Iris pigment epithelial cell (primary cell): Measurements from ENCODE around the gene CDKN1C.
"Not testable (repeated sequence)": the region's sequence is repeated elsewhere in the genome, so short reads cannot be mapped to it uniquely, and the experiment has no call there.

Source experiments
- DNase-seq: peaks from one replicate; pipeline ENCODE4 v3.0.0-alpha.2; 2011; ENCODE audit warnings: low read depth

The CDKN1C gene

DNA sequence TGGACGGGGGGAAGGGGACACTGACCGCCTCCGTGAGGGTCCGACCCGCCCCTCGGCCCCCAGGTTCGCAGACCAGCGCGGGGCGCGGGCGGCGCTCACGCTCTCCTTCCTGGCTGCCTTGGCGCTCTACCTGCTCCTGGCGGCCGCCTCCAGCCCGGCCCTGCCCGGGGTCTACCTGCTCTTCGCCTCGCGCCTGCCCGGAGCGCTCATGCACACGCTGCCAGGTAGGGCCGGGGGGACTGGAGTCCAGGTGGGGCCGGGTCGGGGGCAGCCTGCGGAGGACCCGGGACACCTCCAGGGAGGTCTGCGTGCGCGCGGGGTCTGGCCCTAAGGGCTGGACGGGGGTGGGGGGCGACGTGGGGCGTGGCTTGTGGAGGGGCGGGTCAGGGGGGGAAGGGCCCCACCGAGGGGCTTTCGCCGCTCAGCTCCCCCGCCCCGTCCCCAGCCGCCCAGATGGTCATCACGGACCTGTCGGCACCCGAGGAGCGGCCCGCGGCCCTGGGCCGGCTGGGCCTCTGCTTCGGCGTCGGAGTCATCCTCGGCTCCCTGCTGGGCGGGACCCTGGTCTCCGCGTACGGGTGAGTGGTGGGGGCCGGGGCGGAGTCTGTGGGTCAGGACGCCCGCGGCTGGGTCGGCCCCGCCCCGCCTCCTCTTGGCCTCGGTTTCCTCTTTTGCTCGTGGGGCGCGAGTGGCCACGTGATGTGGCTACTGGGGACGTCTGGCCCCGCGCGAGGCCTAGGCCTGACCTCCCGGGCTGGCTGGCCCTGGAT, 23.7 kb upstream of the CDKN1C start:
- no peak for DNase-seq

DNA sequence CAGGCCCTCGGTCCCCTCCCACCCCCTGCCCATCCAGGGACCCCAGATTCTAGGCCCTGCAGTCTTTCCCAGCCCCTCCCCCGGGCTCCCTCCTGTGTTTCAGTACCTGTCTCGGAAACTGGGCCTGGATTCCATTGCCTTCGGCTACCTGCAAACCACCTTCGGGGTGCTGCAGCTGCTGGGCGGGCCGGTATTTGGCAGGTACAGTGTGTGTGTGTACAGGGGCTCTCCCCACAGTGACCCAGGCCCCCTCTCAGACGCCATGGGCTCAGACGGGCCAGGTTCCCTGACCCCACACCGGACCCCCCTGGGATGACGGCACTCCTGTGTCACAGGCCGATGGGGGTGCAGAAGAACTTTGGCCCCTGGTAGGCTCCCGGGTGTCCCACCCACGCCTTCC, 22.6 kb upstream of the CDKN1C start:
- no peak for DNase-seq

DNA sequence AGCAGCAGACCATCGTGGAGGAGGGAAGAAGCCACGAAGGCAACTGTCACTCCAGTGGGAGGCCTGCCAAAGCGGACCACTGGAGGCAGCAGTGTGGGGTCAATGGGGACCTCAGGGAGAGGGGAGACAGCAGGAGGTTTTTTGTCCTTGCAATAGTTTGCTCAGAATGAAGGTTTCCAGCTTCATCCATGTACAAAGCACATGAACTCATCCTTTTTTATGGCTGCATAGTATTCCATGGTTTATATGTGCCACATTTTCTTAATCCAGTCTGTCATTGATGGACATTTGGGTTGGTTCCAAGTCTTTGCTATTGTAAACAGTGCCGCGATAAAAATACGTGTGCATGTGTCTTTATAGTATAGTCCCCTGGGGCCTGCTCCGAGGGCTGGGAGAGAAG, 19.7 kb upstream of the CDKN1C start:
- not testable (repeated sequence) for DNase-seq

DNA sequence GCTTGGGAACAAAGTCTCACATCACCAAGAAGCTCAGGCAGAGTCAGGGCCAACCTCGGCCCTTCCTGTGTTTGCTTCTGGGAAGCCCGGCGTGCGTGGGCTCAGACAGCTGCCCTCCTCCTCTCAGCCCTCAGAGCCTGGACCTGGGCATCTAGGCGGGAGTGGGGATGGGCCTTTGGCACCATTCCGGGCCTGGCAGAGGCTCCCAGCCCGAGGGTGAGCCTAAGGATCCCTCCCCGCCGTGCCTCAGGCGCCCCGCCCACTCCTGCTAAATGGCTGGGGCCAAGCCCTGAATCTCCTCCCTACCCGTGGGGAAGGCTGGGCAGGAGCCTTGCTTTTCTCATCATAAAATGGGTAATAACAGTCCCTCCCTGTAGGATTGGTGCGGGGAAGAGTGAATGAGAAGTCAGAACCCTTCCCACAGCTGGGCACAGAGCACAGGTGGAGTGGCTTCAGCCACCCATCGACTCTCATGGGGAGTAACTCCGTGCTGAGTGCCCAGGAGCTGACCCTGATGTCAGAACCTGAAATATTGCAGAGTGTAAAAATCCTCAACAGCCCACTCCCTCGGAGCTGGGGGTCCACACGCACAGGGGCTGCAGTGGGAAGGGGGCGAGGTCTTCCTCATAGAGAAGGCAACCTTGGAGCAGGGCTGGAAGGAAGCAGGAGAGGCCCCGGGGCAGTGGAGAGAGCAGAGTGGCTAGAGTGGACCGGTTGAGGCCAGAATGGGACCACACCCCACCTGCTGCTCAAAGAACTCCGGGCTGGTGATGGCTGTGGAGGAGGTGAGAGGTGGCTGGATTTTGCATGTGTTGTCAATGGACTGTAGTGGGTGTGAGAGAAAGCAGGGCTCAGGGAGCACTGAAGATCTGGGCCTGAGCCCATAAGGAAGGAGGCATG, 18.8 kb upstream of the CDKN1C start:
- no peak for DNase-seq

DNA sequence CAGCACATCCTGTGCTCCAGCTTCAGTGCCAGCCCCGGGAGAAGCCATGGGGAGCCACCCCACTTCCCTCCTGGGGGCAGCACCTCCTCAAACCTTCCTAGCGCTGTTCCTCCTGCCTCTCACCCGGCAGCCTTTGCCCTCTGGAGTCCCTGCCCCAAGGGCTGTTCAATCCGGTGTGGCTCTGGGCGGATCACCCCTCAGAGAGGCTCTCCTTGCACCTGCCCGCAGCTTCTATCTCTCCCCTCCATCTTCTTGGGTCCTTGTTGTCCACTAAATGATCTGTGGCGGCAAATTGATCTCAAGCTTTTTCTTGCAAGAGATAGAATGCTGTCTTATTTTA, 18.1 kb upstream of the CDKN1C start:
- no peak for DNase-seq

DNA sequence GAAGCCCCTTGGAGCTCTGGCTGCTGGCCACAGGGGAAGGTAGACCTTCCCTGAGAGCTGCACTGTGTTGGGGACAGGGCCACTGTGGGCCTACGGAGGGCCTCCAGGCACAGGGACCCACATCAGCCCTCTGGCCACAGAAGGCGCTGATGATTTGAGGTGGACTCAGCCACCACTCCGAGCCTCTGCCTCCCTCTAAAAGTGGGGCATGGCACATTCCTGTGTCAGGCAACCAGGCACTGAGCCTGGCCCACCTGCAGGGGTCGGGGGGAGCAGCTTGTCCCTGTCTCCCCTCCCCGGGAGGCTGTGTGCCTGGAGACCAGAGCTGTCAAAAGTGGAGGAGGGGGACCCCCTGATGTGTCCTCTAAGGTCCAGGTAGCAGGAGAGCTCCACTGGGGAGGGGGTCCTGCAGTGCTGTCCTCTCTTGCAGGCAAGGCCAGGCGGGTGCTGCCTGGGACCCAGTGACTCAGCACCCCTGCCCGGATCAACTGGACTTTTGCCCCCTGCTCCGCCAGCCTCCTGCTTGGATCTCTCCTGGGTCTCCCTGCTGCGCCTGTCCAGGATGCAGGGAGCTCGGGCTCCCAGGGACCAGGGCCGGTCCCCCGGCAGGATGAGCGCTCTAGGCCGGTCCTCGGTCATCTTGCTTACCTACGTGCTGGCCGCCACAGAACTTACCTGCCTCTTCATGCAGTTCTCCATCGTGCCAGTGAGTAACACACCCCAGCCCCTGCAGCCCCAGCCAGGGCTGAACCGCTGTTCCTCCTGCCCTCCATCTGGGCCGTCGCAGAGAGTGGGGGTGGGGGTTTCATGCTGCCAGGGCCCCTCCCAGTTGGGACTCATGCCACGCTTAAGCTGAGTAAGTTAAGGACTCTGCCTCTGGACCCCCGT, 17.5 kb upstream of the CDKN1C start:
- no peak for DNase-seq

DNA sequence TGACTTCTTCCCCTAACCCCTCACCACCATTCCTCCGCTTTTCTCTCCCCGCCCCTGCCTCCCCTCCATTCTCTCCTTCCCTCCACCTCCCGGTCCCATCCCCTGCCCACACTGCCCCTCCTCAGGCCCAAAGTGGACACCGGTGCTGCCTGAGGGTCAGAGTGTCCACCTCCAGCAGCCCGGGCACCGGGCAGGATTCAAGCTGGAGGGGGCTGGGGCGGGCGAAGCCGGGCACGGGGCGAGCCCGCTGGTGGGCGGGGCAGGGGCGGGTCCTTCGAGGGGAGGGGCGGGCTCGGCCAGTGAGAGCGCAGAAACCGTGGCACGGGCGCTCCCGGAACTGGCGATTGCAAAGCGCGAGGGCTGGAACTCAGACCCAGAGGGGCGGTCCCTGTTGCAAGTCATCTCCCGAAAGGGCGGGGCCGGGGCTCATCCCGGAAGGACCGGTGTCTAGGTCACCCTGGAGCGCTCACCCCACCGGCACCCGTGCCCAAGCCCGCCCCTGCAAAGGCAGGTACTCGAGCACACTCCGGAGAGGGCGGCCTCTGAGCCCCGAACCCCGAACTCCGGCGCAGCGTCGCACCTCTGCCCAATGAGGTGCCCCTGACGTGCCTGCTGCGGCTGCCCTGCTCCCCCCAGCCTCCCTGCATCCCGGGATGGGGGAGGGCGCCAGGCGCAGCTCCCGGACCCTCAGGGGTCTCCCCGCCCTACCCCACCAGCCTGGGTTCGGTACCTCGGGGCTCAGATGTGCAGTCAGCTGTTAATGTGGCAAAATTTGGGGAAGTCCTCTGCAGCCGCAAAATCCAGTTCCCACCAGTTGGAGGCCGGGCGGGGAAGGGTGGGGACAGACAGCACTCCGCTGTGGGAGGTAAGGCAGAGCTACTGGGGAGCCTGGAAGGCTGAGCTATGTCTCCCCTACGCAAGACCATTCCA, 16.5 kb upstream of the CDKN1C start:
- peak; percentile 91 for DNase-seq

DNA sequence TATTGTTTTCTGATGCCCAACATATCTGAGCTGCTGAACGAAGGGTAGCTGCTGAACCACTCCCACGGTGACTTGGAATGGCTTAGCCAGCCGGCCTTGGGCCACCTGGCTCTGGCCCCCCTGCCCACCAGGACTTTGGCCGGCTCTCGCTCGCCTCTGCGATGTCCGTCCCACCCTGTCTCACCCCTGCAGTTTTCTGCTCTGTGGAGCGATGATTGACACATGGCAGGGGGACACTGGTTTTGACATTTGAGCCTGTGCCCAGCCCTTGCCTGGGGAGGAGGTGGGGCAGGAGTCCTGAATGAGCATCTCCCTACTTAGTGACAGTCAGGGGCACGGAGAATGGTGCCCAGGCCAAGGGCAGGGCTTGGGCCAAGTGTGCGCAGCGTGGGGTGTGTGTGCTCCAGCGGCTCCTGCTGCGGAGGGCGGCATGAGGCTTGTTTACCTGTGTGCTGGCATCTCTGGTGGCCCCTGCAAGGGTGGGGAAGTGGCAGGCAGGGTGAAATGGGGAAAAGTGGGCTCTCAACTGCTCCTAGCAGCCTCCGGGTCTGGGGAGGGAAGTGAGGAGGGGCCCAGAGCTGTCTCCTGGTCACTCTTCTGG, 15.7 kb upstream of the CDKN1C start:
- DNase-seq, result no peak

DNA sequence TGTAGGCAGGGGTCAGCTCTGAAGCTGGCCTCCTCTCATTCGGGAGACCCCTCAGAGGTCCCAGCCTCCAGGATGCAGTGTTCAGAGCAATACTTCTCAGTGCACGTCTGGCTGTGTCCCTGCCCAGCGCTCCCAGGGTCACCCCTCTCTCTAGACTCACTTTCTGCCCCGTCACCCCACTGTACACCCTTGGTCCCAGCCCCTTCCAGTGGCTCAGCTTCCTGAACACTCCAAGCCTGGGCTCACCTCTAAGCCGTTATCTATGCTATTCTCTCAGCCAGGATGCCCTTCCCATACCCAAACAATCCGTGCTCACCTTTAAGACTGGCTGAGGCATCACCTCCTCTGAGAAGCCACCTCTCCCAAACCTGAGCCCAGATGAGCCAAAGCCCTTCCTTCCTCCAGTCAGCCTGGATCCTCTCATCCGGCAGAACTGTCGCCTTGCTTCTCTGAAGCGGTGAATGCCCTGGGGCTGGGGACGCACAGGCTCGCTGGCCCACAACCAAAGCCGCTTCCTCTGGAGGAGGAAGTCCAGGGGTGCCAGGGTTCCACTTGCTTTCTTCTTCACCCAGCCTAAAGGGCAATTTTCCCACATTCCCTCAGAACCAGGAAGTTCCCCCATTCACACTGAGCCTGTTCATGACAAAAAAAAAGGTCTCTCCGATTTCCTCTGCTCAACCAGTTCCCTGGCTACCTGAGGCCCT, 13.7 kb upstream of the CDKN1C start:
- DNase-seq, result no peak

DNA sequence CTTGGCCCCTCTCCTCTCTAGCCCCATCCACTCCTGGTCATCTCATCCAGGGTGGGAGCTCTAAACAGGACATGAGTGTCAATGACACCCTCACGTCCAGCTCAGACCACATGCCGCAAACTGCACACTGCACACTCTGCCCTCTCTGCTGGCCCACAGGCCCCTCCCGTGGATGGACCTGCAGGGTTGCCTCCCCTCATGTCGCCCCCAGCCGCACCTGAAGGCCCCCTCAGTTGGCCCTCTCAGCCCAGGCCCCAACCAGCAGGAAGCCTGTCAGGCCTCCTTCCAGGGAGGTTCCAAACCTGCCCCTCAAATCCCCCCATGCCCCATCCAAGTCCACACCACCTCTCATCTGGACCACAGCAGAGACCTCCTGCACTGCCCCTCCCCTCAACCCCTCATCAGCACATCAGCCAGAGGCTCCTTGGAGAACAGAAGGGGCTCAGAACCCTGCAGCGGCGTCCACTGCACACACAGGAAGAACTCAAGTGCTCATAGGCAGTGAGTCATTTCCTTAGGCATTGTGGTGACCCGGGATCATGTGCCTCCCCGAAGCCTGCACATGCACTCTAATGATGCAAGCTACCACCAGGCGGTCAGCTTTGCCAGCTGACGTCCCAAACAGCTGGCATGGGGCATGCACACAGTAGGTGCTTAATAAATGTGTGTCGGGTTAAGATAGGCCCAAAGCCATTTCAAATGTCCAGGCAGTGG, 12.9 kb upstream of the CDKN1C start:
- DNase-seq, result peak; percentile 93

DNA sequence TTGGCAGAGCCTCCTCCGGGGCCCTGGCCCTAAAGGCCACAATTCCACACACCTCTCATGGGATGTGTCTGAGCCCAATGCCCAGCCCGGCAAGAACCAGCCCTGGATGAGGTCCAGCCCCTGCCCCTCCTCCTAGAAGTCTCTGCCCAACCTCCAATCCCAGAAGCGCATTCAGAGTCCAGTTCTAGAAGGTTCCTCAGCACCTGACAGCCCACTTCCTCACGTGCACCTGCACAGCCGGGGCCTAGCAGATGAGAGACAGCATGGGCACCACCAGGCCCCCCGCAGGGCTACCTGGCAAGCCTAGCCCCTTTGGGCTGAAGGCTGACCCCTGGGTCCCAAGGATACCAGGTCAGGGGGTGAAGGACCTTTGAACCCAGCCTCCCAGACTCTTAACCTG, 11.5 kb upstream of the CDKN1C start:
- no peak for DNase-seq

DNA sequence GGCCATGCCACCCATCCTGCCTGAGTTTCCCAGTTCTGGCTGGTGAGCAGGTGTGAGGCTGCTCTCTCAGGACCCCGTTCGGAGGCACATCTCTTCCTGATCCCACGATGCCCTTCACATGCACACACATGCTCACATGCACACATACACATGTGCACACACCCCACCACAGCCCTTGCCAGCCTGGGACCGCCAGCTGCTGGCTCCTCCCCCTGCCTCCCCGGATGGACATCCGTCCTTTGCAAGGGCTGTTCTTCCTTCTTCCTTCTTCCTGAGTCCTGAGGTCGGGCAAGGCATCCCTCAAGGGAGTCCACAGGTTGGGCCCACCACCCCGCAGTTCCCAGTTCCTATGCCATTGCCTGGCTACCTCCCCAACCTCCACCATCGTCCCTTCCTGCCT, 10.5 kb upstream of the CDKN1C start:
- DNase-seq, result no peak

DNA sequence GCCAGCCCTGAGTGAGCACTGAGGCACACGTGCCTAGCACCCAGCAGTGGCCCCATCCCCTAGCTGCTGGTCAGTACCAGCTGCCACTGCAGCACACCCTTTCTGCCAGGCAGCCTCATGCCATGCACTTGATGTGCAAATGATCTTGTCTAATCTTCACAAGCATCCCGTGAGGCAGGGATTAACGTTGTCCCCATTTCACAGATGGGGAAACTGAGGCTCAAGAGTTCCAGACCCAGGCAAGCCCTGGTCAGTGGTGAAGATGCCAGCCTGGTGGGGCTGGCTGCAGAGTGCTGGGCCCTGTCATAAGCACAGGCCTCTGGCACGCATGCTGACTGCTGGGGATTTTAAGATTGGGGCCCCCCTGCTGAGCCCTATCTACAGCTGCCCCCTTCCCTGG, 8.4 kb upstream of the CDKN1C start:
- no peak for DNase-seq

DNA sequence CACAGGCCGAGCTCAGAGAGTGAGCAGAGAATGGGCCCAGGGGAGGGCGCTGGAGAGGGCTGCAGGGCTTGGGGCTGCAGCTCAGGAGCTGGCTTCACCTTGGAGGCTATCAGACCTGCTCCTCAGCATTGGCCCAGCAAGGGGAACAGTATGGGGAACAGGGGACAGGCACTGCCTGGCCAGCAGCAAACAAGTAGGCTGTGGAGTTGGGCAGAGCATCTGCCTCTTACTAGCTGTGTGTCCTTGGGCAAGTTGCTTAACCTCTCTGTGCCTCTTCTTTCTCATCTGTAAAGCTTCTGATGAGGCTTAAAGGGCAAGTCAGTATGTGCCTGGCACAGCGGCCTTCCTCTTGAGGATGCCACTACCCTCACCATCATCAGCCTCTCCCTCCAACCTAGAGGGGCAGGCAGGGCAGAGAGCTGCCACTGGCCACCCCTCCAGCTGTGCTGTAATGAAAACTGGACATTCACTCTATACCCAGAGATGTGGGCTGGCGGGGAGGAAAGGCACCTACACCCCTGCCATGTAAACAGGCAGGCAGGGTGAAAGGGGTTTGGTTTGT, 7.5 kb upstream of the CDKN1C start:
- DNase-seq, result peak; percentile 28

DNA sequence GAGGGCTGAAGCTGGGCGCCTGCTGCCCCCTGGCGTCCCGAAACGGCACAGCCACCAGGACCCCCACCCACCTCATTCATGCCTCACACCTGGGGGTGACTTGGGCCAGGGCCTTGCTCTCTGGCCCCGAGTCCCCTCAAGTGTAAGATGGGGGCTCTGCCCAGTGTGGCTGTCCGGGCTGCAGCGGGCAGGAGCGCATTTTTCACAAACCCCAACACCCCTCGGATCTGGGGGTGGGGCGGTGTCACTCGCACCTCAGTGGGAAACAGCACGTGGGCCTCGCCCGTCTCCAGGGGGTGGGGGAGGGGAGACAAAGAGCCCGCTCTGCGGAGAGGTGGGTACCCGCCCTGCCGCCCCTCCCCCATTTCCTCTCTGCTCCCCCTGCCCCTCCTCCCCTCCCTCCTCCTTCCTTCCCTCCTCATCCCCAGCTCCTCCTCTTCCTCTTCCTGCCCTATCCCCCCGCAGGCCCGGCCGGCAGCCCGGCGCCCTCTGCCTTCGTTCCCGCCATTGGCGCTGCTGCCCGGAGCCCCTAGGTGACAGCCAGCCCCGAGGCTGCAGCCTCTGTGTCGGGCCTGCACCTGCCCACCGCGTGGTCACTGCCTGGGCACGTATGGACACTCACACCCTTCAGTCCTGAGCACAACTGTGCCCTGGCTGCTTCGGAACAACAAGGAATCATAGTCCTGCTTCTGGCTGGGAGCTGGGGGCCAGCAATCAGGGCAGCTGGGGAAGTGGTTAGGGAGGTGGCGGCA, 6.8 kb upstream of the CDKN1C start:
- no peak for DNase-seq

DNA sequence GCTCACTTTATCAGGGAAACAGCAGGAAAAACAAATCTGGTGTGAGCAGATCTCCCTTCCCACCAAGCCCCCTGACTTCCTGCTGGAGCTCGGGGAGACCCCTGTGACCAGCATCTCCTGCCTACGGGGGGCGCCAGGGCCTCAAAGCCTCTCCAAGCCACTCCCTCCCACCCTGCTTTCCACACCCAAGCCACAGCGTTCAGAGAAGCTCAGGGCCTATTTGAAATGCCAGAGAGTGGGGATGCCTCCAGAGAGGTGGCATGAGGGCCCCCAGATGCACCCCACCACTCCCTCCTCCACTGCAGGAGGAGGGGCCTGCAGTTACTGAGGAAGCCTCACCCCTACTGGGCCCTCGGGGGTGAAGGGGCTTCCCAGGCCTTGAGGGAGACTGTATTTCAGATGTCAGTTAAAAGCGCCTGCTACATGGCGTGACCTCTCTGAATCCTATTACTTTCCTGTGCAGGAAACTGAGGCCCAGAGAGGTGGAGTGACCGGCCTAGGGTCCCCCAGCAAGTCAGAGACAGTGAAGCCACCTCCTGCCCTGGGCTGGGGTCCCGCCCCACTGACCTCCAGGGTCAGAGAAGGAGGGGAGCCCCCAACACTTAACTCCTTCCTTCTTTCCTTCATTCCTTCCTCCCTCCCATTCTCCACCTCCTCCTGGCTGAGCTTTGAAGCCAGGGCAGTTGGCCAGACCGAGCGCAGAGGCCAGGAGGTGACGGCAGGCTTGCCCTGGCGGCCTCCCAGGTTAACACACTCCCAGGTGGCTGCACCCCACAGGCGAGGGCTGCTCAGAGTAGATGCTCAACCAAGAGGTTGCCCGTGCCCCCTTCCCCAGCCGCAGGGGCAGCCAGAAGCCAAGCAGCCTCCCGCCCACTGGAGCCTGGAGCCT, 6.0 kb upstream of the CDKN1C start:
- no peak for DNase-seq

DNA sequence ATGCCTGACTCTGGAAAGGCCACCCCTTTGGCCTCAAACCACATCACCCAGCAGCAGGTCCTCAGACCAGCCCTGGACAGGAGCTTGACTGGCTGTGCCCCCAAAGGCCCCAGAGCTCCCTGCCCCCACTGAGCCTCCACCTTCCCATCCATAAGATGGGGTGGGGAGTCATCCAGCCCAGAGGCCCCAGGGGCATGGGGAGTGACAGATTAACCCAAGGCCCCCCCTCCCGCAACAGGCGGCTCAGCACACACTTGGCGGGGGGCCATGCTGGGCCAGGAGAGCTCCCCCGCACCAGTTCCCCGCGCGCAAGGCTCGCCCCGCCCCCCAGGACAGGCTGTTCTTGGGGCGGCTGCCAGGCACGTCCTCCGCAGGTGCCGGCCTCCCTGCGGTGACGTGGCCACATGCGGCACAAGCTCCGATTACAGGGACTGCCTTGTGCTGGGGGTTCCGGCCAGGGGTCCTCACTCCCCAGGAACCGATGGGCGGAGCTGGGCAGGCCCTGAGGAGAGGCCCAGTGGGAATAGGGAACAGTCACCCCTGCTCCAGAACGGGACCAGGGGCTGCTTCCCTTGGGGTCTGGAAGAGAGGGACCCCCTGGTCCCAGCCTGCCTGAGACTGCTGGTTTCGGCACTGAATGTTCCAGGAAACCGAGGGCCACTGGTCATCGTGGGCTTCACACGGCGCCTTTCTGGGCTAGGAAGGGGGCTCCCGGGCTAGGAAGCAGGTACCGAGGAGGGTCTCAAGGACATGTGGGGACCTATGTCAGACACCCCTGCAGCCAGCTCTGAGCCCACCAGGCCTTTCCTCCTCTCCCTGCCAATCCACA, 5.1 kb upstream of the CDKN1C start:
- DNase-seq, result peak; percentile 54
